Thyroid gland (tissue), 4 donors: Measurements from ENCODE around the gene HES7.

Experiments
- POLR2A ChIP-seq, 2 donors: fragments of 450-650 bp; IDR thresholded peaks; one replicate each; pipeline ENCODE4 v1.6.1; 2017; ENCODE audit warnings: antibody characterized with exemption in 2 of 2, mild to moderate bottlenecking in 2 of 2, moderate library complexity in 1 of 2
- TF ChIP-seq, protein P1 (sequence below), 6 experiments: fragments of 200-600 bp in 3 of 6; fragments of 450-650 bp in 3 of 6; sonication (generic) in 3 of 6; IDR thresholded peaks; one replicate each; pipeline ENCODE4 v1.5.1; 2016 to 2019; ENCODE audit warnings: antibody characterized with exemption in 6 of 6, mild to moderate bottlenecking in 2 of 6, inconsistent platforms in 1 of 6, moderate library complexity in 1 of 6

DNA sequence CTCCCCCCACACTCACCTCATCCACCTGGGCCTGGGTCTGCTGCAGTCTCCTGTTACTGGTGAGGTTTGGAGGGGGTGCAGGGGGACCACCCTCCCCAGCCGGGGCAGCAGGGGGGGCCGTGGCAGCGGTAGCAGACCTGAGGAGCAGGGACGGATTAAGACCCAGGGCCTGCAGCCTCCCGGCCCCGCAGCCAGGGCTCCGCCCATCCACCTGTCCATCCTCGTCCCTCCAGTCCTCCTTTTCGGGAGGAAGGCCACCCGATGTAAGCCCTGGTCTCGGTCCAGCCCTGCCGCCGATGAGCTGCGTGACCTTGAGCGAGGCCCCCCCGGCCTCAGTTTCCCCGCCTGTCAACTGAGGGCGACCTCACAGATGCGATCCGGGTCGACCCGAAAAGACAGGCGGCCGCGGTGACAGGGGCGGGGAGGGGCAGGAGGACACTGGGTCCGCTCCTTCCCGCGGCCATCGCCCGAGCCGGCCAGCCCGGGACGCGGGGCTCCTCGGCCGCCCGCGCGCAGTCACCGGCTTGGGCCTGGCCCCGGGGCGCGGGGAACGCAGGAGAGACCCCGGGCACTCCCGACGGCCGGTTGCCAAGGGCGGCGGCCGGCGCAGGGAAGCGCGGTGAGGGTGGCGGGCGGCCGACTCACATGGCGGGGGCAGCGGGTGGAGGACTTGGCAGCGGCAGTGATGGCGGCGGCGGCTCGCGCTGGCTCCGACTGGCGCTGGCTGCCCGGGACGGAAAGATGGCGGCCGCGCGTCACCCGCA is 38.5 kb upstream of the HES7 start, which contains the start of gene VAMP2:
- TF ChIP-seq, protein P1, sequence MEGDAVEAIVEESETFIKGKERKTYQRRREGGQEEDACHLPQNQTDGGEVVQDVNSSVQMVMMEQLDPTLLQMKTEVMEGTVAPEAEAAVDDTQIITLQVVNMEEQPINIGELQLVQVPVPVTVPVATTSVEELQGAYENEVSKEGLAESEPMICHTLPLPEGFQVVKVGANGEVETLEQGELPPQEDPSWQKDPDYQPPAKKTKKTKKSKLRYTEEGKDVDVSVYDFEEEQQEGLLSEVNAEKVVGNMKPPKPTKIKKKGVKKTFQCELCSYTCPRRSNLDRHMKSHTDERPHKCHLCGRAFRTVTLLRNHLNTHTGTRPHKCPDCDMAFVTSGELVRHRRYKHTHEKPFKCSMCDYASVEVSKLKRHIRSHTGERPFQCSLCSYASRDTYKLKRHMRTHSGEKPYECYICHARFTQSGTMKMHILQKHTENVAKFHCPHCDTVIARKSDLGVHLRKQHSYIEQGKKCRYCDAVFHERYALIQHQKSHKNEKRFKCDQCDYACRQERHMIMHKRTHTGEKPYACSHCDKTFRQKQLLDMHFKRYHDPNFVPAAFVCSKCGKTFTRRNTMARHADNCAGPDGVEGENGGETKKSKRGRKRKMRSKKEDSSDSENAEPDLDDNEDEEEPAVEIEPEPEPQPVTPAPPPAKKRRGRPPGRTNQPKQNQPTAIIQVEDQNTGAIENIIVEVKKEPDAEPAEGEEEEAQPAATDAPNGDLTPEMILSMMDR (IDR thresholded peaks at IDR 0.05) = peak in 1 of 6 experiments; percentile 8
- TF ChIP-seq POLR2A (IDR thresholded peaks at IDR 0.05) = peak; percentile 67 to 92
